ENCODE results near the gene NLGN1.

GRCh38 chr3:173933113-173933512, 535.6 kb downstream of the NLGN1 start:
- TF ChIP-seq CTCF (IDR thresholded peaks at IDR 0.05): no peak
- TF ChIP-seq POLR2A (IDR thresholded peaks at IDR 0.05; ENCODE audit: low read depth): no peak
